GM18870 (cell line): ENCODE results near the gene GPR132.
"Not testable (repeated sequence)": the region's sequence is repeated elsewhere in the genome, so short reads cannot be mapped to it uniquely, and the experiment has no call there.

Source experiments
- ATAC-seq: cut with Tn5 transposase; IDR thresholded peaks from one replicate; pipeline ENCODE4 v1.9.1; 2021; ENCODE audit warnings: moderate library complexity; ENCODE audit not compliant: unreplicated experiment

Gene GPR132

GRCh38 chr14:105091517-105092170 is 26.4 kb upstream of the GPR132 start:
- ATAC-seq: no peak

GRCh38 chr14:105091054-105091516 is 25.9 kb upstream of the GPR132 start:
- no peak for ATAC-seq

GRCh38 chr14:105090493-105091053 is 25.3 kb upstream of the GPR132 start:
- ATAC-seq: no peak

GRCh38 chr14:105089746-105090492 is 24.7 kb upstream of the GPR132 start:
- ATAC-seq: no peak

DNA sequence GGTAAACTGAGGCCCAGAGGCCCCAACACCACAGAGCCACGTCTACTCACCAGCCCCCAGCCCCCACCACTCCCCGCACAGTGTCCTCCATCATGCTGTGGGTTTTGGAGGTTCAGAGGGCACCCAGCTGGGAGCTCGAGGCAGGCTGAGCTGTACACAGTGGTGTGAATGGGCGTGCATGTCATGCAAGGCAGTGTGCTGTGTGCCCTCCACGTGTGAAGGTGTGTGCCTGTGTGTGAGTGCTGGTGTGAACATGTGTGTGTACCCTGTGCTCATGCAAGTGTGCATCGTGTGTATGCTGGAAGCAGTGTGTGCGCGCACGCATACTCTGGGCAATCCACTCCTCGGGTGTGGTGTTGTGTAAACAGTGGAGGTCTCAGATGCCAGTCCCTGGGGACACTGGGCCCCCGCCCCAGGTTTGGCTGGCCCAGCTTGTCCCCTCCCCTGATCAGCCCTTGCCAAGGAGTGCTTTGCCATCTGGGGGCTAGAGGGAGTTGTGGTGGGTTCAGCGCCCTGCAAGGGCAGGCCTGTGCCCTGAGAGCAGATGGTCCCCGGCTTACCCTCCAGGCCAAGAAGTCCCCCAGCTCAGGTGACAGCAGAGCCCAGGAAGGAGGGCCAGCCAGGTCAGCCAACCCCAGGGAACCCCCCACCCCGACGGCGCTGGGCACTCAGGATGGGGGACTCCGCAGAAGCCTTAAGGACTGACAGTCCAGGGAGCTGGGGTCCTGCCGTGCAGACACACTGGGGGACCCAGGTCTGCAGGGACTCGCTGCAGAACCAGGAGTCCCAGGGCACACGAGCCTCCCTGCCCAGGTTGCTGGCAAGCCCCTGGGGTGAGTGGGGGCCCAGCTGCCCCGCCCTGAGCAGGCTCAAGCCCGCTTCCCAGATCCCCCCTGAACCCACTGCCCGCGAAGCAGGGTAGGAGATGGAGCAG is 23.8 kb upstream of the GPR132 start:
- no peak for ATAC-seq

GRCh38 chr14:105087963-105088811 is 23.0 kb upstream of the GPR132 start:
- no peak for ATAC-seq

GRCh38 chr14:105087308-105087962 is 22.2 kb upstream of the GPR132 start:
- no peak for ATAC-seq

GRCh38 chr14:105086833-105087307 is 21.6 kb upstream of the GPR132 start:
- ATAC-seq: no peak

- ATAC-seq: no peak
These were observed 20.5 kb upstream of the GPR132 start for GRCh38 chr14:105085766-105086165.

DNA sequence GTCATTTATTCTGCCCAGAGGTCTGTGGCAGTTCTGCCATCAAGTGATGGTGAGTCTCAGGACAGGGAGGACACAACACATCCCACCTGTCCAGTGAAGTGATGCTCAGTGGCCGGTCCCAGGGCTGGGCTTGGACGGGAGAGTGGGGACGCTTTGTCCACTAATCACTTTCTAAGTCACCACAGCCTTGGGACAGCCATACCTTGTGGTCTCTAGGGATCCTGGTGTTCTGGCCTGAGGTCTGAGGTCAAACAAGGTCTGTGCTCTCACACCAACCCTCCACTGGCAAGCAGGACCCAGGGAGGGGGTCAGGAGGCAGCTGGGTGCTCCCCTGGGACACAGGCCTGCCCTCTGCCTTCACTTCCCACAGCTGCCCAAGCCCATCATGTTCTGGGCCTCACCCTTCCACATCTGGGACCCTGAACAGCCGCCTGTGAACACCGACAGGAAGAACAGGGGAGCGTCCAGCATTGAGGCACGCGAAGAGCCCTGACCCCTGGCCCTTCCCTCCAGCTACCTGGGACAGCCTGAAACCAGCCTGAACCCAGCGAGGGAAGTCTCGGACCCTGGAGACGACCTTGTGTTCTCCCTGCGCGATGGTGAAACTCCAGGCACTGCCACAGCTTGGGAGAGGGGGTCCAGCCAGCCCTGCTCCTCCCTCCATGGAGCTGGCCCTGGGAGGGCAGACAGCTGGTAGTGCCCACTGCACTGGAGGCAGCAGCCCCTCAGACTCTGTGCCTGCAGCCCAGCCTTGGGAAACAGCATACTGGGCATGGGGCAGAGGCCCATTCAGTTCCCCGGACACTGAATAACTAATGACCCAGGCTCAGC is 19.7 kb upstream of the GPR132 start:
- no peak for ATAC-seq

DNA sequence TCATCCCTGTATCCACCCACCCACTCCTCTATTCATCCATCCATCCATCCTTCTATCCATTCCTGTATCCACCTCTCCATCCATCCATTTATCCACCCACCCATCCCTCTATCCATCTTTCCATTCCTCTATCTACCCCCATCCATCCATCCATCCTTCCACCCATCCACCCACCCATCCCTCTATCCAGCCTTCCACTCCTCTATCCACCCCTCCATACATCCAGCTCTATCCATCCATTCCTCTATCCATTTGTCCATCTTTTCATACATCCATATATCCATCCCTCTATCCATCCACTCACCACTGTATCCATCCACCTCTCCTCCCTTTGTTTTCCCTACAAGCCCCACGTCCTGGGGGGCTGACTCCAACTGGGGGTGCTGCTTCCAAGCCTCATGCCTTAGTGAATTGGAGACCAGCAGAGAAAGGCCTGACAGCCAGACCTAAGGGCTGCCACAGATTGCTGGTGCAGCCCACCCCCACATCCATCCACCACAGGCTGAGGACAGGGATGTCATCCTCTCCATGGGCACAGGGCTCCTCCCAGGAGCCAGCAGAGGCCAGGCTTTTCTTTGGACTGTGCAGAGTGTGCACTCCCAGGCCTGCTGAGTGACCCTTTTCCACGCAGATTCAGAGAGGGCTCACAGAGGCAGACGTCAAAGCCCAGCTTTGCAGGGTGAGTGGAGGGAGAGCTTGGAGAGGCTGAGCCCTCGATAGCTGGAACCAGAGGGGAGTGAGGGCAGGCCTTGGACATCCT is 18.9 kb upstream of the GPR132 start:
- no peak for ATAC-seq

- no peak for ATAC-seq
These were observed 17.5 kb upstream of the GPR132 start for GRCh38 chr14:105082703-105083102.

GRCh38 chr14:105081473-105081872 is 16.2 kb upstream of the GPR132 start:
- ATAC-seq: not testable (repeated sequence)

GRCh38 chr14:105080161-105080560 is 14.9 kb upstream of the GPR132 start:
- ATAC-seq: no peak

- ATAC-seq: no peak
These were observed 13.1 kb upstream of the GPR132 start for GRCh38 chr14:105078294-105078693.

DNA sequence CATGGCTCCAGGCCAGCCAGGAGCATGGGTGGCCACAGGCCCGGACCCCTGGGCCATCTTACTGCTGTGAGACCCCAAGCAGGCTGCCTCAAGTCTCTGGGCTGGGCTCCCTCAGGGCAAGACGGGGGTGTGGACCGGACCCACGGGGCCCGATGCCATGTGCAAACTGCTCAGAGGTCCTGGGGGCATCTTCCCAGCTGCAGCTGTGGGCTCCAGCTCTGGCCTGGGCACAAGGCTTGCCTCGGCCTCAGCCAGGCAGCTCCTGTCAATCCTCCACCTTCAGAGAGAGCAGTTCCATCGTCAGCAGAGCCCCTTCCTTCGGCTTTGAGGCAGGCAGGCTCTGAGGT is 12.4 kb upstream of the GPR132 start:
- no peak for ATAC-seq

DNA sequence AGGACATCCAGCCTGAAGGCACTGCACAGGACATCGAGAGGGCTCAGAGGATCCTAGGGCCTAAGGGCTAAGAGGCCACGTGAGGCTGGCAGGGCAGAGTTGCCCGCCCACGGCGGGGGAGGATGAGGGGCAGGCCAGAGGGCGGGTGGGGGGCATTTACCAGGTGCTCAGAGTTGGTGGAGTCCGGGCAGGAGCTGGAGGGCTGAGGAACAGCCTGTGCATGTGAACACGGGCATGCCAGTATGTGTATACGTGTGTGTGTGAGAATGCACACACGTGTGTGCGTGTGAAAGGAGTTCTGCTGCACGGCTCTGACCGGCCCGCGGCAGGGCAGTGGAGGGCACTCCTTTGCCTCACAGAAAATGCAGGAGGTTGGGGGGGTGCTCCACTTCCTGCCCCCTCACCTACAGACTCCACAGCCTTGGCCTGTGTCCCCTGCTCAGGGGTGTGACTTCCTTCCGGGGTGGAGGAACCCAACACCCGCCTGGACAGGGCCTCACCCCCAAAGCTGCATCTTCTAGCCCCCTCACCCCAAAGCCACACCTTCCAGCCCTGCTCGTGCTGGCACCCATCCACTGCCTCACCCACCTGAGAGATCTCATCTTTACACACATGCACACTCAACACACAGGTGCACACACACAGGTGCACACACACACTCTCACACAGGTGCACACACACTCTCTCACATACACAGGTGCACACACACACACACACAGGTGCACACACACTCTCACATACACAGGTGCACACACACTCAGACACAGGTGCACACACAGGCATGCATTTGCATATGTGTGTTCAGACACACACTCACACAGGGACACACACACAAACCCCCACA is 11.8 kb upstream of the GPR132 start:
- ATAC-seq: no peak
